NCI-H526 treated with DMSO at 0.1 percent for 48 hours (cell line): ENCODE measurements around the gene FAM216B.
"Not testable (repeated sequence)": the region's sequence is repeated elsewhere in the genome, so short reads cannot be mapped to it uniquely, and the experiment has no call there.

Experiments
- DNase-seq: peaks from one replicate; lab custom pipeline; 2025; lab: John Stamatoyannopoulos, UW

FAM216B gene

GRCh38 chr13:42780044-42780443, 1.3 kb upstream of the FAM216B start:
- no peak for DNase-seq

- peak; percentile 45 for DNase-seq
Observed at GRCh38 chr13:42786715-42787114, 5.3 kb downstream of the FAM216B start.

DNA sequence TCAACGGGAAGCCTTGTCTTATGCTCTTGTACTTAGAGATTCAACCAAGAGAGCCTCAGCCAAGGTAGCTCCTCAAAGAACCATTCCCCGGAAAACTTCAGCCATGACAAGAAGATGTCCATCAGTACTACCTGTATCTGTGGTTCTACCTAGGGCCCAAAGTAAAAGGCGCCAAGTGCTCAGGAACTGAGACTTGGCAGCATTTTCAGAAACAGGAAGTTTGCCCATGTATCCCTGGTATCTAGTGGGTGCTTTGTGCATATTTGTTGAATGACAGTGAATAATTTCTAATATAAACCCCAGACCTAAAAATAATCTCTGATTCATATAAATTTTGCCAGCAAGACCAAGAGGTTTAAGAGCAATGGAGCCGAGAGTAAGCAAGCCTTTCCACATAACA, 7.2 kb downstream of the FAM216B start:
- no peak for DNase-seq

DNA sequence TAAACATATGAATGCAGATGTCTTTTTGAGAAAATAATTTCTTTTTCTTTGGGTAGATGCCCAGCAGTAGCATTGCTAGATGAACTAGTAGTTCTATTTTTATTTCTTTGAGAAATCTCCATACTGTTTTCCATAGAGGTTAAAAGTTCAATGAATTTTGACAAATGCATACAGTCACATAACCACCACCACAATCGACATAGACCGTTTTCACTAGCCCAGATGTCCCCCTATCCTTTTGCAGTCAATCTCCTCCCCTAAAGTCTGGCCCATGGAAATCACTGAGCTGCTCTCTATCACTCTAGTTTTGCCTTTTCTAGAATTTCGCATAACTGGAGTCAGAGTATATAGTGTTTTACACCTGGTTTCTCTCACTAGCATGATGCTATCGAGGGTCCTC, 10.8 kb downstream of the FAM216B start:
- DNase-seq = no peak

GRCh38 chr13:42794577-42795275, 13.3 kb downstream of the FAM216B start:
- no peak for DNase-seq

GRCh38 chr13:42795666-42796065, 14.3 kb downstream of the FAM216B start:
- no peak for DNase-seq

- no peak for DNase-seq
Observed at GRCh38 chr13:42796747-42797356, 15.5 kb downstream of the FAM216B start.

- no peak for DNase-seq
Observed at GRCh38 chr13:42798118-42798517, 16.7 kb downstream of the FAM216B start.

DNA sequence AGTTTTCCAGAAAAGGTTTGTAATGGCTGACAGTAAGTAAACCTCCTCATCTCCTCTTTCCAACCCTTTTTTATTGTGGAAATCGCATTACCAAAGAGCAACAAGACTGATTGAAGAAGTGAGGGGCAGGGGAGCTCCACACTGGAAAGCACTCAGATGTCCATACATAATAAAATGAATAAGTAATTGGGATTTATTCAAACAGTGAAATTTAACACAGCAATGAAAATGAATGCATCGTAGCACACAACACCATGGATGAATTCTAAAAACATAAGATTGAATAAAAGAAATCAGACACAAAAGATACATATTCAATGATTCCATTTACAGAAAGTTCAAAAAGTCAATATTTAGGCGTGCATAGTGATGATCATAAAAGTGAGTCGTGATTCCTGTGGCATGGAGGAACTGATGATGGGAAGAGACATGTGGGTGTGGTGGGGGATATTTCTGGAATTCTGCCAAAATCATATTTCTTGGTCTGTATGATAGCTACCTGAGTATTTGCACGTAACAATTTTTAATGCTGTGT, 18.8 kb downstream of the FAM216B start:
- DNase-seq = no peak

GRCh38 chr13:42803563-42804204, 22.3 kb downstream of the FAM216B start:
- DNase-seq = no peak

- peak; percentile 40 for DNase-seq
Observed at GRCh38 chr13:42804244-42804874, 23.0 kb downstream of the FAM216B start.

- no peak for DNase-seq
Observed at GRCh38 chr13:42807241-42807640, 25.9 kb downstream of the FAM216B start.

- no peak for DNase-seq
Observed at GRCh38 chr13:42807866-42808265, 26.5 kb downstream of the FAM216B start.

DNA sequence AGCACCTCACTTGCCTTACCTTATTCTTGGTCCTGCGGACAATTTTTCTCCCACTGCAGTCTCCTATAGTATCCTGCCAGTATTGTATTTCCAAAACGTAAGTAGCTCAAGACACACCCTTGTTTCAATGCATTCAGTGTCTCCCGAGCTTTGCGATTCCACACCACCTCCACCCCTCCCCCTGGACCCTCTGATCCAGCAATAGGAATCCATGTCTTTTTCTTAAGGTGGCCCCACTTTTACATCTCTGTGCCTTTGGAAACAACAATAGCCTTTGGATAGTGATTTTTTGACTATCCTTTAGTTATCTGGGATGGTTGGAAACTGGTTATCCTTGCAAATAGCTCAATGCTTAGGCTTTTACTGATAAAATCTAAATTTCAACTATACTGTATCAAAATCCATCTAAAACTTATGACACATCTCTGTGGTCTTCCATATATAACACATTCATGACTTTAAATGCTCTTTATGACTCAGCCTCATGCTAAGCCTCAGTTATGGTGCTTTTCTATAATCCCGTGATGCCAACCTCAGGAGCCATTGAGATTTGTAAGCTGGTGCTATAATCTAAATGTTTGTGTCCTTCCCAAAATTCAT, 27.1 kb downstream of the FAM216B start:
- DNase-seq = no peak

DNA sequence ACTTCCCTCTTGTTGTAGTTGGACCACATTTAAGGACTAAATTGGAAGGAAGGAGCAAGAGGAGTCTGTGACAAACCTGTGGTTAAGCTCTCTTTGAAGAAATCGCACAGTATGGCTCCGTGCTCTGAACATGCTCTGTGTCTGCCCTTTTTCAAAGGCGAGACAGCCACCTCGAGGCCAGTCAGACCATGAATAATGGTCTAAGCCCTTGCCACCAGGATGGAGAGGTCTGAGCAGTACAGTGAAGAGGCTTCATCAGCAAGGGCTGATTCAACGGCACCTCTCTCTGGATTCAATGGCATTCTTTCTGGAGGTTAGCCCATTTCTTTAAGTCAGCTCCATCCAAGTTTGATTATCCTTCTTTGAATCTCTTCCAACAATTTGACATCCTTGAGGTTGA, 30.9 kb downstream of the FAM216B start:
- no peak for DNase-seq

DNA sequence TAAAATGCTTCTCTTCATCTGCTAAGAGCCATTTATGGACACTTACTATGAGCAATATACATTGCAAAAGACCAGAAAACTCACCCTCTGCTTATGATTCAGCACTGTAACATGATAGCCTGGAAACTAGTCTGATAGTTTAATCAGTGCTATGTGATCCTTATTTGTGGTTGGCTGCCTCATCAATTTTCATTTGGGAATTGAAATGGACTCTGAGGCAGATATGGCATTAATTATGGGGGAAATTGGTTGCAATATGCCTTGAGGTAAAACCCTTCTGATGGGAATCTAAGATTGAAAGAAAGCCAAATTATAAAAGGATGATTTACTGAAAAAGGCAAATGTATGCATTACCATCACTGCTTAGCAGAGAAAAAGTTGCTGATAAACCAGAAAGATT, 33.5 kb downstream of the FAM216B start:
- peak; percentile 19 for DNase-seq

- DNase-seq = no peak
Observed at GRCh38 chr13:42815681-42816080, 34.3 kb downstream of the FAM216B start.

GRCh38 chr13:42816538-42816937, 35.2 kb downstream of the FAM216B start:
- DNase-seq = no peak

DNA sequence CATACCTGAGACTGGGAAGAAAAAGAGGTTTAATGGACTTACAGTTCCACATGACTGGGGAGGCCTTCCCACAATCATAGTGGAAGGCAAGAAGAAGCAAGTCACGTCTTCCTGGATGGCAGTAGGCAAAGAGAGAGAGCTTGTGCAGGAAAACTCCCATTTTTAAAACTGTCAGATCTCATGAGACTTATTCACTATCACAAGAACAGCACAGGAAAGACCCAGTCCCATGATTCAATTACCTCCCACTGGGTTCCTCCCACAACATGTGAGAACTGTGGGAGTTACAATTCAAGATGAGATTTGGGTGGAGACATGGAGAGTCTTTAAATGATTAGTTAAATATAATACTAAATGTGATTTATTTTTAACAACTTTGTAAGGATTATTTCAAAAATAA, 38.3 kb downstream of the FAM216B start:
- not testable (repeated sequence) for DNase-seq

- no peak for DNase-seq
Observed at GRCh38 chr13:42820451-42820850, 39.1 kb downstream of the FAM216B start.

GRCh38 chr13:42821437-42821836, 40.1 kb downstream of the FAM216B start:
- no peak for DNase-seq
